ENCODE measurements around the gene CPB2. TPM values are rescaled to one million over a fixed set of nuclear protein-coding genes. Genes with fewer than 3 reads are reported as not detected.

Gene CPB2
- total RNA-seq, 3 donors from 2014 or later (not counting 1 experiment from before 2014, with no cell fraction given), result not detected

DNA sequence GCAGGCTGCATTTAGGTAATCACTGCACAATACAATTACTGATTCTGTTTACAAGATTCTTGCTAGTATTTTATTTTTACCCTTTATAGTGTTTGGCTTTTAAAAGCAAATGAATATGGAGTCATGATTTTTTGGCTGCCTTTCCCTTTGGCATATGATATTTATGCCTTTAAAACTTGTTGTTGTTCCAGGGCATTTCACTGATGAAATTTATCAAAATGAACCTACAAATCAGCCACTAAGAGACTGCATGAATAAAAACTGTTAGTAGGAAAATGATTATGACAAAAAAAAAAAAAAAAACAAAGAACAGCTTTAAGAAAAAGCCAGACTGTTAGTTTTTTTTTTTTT is 2.6 kb downstream of the CPB2 start:
- Mint-ChIP-seq H3K4me1 (peaks cover 0 to 5% of the 10 kb centered on the region in 2 donors), H3K4me3 (no peak overlapping the region), H3K27ac (no peak overlapping the region), H3K36me3 (no peaks in the 10 kb centered on the region), H3K9me3 (no peaks in the 10 kb centered on the region), H3K27me3 (ENCODE audit: low read depth in 2 of 2) (peaks cover 7 to 9% of the 10 kb centered on the region in 2 donors)
- Histone ChIP-seq H3K9me3 (ENCODE audit: control insufficient read depth, insufficient read depth, low read length) (no peaks in the 10 kb centered on the region), H3K36me3 (ENCODE audit: control insufficient read depth, insufficient read depth, low read length) (no peaks in the 10 kb centered on the region), H3K4me3 (ENCODE audit: low read length) (no peak overlapping the region), H3K4me1 (ENCODE audit: control insufficient read depth, insufficient read depth, low read length) (no peaks in the 10 kb centered on the region), H3K27ac (ENCODE audit: low read length) (no peak overlapping the region), H3K27me3 (ENCODE audit: control insufficient read depth, insufficient read depth, low read length) (no peaks in the 10 kb centered on the region)
- TF ChIP-seq CTCF (IDR thresholded peaks at IDR 0.05), result no peak
- ATAC-seq, result no peak
- intact Hi-C loops (cut with micrococcal nuclease), result no loop called here
- no peak for DNase-seq

GRCh38 chr13:46101484-46102254 is 3.2 kb downstream of the CPB2 start:
- no peak for TF ChIP-seq CTCF (IDR thresholded peaks at IDR 0.05)
- WGBS (ENCODE audit: insufficient coverage), result 82% methylated on average over 6 of the region's 8 CpGs
- Mint-ChIP-seq H3K4me3 (no peak overlapping the region), H3K9me3 (no peaks in the 10 kb centered on the region), H3K27ac (no peak overlapping the region), H3K4me1 (no peaks in the 10 kb centered on the region), H3K27me3 (ENCODE audit: low read depth in 2 of 2) (peaks cover 4 to 9% of the 10 kb centered on the region in 2 donors), H3K36me3 (no peaks in the 10 kb centered on the region)
- H3K9me3 ChIP-seq (ENCODE audit: control insufficient read depth, insufficient read depth, low read length), result no peaks in the 10 kb centered on the region
- H3K4me1 ChIP-seq (ENCODE audit: control insufficient read depth, insufficient read depth, low read length), result no peaks in the 10 kb centered on the region
- H3K27ac ChIP-seq (ENCODE audit: low read length), result no peak overlapping the region
- H3K27me3 ChIP-seq (ENCODE audit: control insufficient read depth, insufficient read depth, low read length), result no peaks in the 10 kb centered on the region
- no peaks in the 10 kb centered on the region for H3K36me3 ChIP-seq (ENCODE audit: control insufficient read depth, insufficient read depth, low read length)
- intact Hi-C loops (cut with micrococcal nuclease), result no loop called here
- DNase-seq (no peak), ATAC-seq (no peak)
- H3K4me3 ChIP-seq (ENCODE audit: low read length), result no peak overlapping the region

GRCh38 chr13:46101002-46101401 is 3.8 kb downstream of the CPB2 start:
- H3K4me1 ChIP-seq (ENCODE audit: control insufficient read depth, insufficient read depth, low read length), result no peaks in the 10 kb centered on the region
- Mint-ChIP-seq H3K4me3 (no peak overlapping the region), H3K27ac (no peak overlapping the region), H3K9me3 (no peaks in the 10 kb centered on the region), H3K27me3 (ENCODE audit: low read depth in 2 of 2) (peaks cover 7 to 15% of the 10 kb centered on the region in 2 donors), H3K4me1 (no peaks in the 10 kb centered on the region), H3K36me3 (no peaks in the 10 kb centered on the region)
- no peak overlapping the region for H3K4me3 ChIP-seq (ENCODE audit: low read length)
- WGBS (ENCODE audit: insufficient coverage), result 96% methylated on average over 3 of the region's 4 CpGs
- no peak for ATAC-seq
- H3K27me3 ChIP-seq (ENCODE audit: control insufficient read depth, insufficient read depth, low read length), result no peaks in the 10 kb centered on the region
- H3K27ac ChIP-seq (ENCODE audit: low read length), result no peak overlapping the region
- H3K9me3 ChIP-seq (ENCODE audit: control insufficient read depth, insufficient read depth, low read length), result no peaks in the 10 kb centered on the region
- DNase-seq, result no peak
- H3K36me3 ChIP-seq (ENCODE audit: control insufficient read depth, insufficient read depth, low read length), result no peaks in the 10 kb centered on the region
- intact Hi-C loops (cut with micrococcal nuclease), result no loop called here
- TF ChIP-seq CTCF (IDR thresholded peaks at IDR 0.05), result no peak
